ACHN (cell line): ENCODE results near the gene ZNF280B.

Source experiments
- DNase-seq: peaks from one replicate; pipeline ENCODE4 v3.0.0-alpha.2; 2015
- in situ Hi-C: cut with HindIII; loops from 2 replicates; pipeline ENCODE4 v1.10.0; 2017; ENCODE audit warnings: low sequenced_read_pairs, low pct_ligation_motif_present, low pct_unique_long_range_greater_than_20kb

Gene ZNF280B

GRCh38 chr22:22508274-22509176 is at the start of gene ZNF280B:
ZNF280B (minus strand) TSS chr22:22508742; CDS start chr22:22489398, 19,344 bp downstream.
- peak; percentile 87 for DNase-seq
- in situ Hi-C loops, result no loop called here

GRCh38 chr22:22556995-22557925 is 48.7 kb upstream of the ZNF280B start:
- in situ Hi-C loops, result no loop called here

DNA sequence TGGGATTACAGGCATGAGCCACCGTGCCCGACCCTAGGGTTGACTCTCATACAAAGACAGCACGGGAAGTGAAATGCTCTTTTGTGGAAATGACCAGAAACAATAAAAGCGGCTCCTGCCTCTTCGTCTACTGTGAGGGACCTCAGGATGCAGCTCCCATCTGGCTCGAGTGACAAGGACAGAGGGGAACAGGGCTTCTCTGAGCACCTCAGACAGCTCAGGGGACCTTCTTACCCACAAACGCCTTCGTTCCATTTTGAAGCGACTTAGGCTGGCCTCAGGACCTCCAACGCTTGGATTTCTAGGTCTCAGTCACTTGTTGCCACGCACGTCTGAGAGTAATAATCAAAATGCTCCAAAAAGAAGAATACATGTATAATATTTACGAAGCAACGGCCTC is 48.0 kb upstream of the ZNF280B start:
- in situ Hi-C loops, result no loop called here
- no peak for DNase-seq

More at GRCh38 chr22:22556995-22557925, 48.7 kb upstream of the ZNF280B start:
- DNase-seq, result no peak

DNA sequence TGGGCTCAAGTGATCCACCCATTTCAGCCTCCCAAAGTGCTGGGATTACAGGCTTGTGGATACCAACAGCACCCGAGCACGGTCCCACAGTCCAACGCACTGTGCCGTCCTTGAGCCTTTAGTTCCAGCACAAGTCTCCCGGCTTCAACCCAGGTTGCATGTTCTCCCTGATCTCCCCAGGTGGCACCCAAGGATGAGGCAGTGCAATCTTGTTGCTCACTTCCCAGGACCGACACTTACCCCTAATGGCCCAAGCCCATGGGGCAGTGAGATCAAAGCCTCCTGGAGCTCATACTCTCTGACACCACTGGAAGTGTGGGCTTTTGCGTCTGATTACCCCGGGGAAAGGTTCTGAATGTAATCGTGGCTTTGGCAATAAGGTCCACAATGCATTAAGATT is 47.1 kb upstream of the ZNF280B start:
- no peak for DNase-seq
- in situ Hi-C loops, result no loop called here

DNA sequence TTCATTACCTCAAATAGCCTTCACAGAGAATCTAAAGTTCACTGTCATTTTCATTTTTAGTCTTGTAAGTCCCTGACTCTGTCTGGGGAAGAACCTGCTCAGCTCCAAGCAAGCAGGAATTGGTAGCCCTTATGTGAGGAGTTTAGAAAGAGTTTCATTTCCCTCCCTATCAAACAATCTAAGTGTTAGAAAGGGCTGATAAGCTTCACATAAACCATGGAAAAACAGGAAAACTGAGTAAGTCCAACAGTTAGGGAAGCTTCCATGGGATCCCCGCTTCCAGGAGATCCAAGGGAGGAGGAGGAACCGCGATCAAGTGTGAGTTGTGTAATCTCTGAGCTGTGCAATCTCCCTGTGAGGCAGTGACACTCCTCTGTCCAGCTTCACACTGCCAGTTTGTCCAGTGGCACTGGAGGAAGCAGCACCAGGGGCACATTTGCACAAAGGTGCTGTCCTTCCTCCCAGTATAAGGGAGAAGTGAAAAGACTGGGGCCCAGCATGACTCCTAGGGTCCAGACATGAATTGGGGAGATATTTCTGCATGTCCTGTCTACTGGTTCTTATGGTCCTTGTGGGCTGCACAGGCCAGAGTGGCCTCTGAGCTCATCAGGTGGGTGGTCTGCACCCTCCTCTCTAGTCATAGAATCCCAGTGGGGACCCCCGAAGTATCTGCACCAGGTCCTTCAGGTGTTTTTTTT is 46.2 kb upstream of the ZNF280B start:
- in situ Hi-C loops, result no loop called here
- no peak for DNase-seq

DNA sequence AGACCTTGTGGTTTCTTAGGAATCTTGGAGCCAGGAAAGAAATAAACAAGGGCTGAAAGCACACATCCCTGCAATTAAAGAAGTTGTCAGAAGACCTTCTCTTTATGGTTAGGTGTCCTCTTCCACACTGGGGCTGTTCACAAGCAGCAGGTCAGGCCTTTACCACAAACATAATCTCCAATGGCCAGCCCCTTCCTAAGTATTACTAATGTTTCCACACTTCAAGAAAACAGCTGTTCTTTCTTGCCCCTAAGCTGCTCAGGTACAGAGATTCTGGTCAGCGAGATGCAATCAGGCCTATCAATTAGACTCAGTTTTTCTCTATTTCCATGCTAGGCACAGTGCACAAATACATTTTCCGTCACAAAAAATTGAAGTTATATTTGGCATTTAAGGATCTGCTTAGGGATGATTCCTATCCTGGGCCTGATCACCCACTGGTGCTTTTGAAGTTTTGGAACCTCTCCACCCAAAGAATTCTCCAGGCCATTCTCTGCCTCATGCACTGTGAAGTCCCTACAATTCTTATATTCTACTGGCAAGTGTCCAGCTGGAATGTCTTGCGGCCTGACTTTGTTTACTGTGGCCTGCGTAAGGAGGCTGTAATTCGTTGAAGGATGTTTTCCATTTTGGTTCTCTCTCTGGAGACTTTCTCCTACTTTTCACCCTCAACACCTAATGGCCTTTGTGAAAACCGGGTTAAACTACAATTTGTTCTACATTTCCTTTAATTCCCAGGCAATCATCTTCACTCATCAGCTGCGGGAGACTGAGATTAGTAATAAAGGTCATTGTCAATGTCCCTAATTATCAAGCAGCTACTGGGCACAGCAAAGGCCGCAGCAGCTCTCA is 45.4 kb upstream of the ZNF280B start:
- DNase-seq, result no peak

DNA sequence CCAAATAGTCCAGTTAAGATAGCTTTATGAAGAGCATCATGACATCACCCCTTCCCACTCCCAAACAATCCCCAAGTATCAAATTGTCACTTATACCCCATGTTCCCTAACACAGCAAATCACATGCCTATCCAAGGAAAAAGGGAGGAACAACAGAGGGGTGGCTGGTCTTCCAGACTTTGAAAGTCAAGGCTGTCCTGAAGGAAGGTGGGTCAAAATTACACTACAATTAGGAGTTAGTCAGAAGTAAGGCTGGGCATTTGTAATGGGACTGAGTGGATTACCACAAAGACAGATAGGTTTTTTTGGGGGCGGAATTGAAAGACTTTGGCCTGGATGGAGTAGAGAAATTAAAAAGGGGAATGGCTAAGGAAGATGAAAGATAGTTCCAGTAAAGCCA is 44.6 kb upstream of the ZNF280B start:
- no peak for DNase-seq
- in situ Hi-C loops, result no loop called here

More for the DNA sequence above, 45.4 kb upstream of the ZNF280B start:
- in situ Hi-C loops, result no loop called here

DNA sequence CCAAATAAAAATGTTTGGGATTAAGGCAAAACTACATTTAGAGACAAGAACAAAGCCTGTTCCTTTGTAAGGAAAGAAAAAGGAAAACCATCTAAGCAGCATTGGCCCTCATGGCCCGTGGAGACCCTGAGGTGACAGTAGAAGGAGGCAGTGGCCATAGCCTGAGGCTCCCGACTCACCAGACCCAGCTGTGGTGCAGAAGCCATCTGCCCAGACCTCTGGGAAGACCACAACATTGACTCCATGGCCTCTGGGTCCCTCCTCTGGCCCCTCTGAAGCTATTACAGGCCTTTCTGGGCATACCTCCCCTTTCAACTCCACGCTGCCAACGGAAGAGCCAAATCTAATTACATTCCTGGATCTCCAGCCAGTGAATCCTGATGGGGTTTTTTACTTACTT is 44.1 kb upstream of the ZNF280B start:
- in situ Hi-C loops, result no loop called here
- DNase-seq, result no peak

GRCh38 chr22:22550789-22551434 is 42.4 kb upstream of the ZNF280B start:
- no peak for DNase-seq
- in situ Hi-C loops, result no loop called here

DNA sequence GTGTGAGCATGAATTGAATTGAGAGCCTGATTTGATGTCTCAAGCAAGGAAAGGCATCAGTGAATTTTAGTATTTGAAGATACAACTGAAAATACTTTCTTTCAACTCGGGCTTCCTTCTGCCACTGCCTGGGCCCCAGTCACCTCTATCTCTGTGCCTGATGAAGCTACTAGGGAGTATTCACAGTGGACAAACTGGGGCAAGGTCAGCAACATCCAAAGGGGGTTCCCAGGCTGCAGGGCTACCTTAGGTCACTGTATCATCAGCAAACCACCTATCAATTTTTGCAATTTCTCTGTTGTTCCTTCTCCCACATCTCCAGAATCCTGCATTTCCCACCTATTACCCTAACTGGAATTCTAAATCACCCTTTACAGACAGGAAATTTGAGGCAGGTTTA is 40.4 kb upstream of the ZNF280B start:
- in situ Hi-C loops, result no loop called here

GRCh38 chr22:22548317-22548716 is 39.8 kb upstream of the ZNF280B start:
- in situ Hi-C loops, result no loop called here

More for the DNA sequence above, 40.4 kb upstream of the ZNF280B start:
- DNase-seq, result no peak

DNA sequence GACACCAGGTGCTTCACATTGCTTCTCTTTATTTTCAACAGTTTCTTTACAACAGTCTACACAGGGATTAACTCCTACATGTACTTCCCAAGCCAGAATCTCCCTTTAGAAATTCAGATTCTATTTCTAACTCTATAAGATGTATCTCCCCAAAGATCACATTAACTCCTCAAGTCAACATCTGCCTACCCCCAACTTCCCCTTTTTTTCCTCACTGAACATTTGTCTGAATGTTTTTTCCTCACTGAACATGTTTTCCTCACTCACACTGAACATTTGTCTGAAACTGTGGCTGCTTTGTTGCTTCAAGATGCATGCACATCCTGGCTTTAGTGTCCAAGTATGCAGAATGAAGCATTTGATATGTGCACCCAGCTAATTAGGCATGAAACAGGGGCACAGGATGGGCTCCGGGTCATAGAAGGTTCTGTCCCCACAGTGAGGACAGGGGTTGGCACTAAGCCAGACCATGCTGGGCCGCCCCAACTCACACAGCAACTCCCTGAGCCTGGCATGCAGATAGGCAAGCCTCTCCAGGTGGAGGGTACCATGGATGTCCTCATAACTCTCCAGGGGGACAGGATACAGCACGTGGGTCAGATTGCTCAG is 39.3 kb upstream of the ZNF280B start:
- in situ Hi-C loops, result no loop called here
- DNase-seq, result no peak

More at GRCh38 chr22:22548317-22548716, 39.8 kb upstream of the ZNF280B start:
- no peak for DNase-seq

GRCh38 chr22:22547226-22547625 is 38.7 kb upstream of the ZNF280B start:
- DNase-seq, result no peak
- in situ Hi-C loops, result no loop called here

- DNase-seq, result no peak
- in situ Hi-C loops, result no loop called here
These were observed 37.9 kb upstream of the ZNF280B start for GRCh38 chr22:22546490-22546889.

GRCh38 chr22:22545084-22545483 is 36.5 kb upstream of the ZNF280B start:
- no peak for DNase-seq
- in situ Hi-C loops, result no loop called here

DNA sequence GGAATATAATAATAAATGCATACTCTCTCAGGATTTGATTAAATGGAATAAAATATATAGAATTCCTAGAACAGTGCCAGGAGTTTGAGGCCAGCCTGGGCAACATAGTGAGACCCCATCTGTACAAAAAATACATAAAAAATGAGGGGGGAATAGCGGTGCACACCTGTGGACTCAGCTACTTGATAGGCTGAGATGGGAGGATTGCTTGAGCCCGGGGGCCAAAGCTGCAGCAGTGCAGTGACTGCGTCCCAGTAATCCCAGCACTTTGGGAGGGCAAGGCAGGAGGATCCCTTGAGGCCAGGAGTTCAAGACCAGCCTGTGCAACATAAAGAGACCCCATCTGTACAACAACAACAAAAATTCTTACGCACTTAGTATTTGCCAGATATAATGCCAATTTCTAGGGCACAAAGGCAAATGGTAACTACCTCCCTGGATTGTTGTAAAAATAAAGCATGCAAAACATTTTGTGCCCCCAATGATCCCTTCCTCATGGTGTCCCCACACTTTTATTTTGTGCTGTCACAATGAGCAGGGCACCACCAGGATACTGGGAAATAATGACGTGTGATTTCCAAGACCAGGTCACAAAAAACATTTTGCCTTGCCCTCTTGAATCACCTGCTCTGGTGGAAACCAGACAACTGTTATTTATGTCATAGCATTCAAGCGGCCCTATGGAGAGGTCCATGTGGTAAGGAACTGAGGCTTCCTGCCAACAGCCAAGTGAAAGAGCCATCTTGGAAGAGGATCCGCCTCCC is 29.9 kb upstream of the ZNF280B start:
- no peak for DNase-seq
- in situ Hi-C loops, result no loop called here
